NB4 (cell line): Measurements from ENCODE around the gene OR6Q1.

Source experiments
- CTCF ChIP-seq: IDR thresholded peaks from one replicate; pipeline ENCODE4 v1.5.1; 2012; ENCODE audit warnings: low read depth, low read length
- POLR2A ChIP-seq: IDR thresholded peaks from 2 replicates; pipeline ENCODE4 v1.6.1; 2011; ENCODE audit warnings: mild to moderate bottlenecking; ENCODE audit not compliant: insufficient read length; ENCODE audit errors: extremely low read depth

- TF ChIP-seq POLR2A (no peak), CTCF (no peak)
Measured at GRCh38 chr11:58067685-58068084, 36.9 kb downstream of the OR6Q1 start.
